ENCODE data around the gene SLC38A10. TPM values are rescaled to one million over a fixed set of nuclear protein-coding genes. Genes with fewer than 3 reads are reported as not detected.

The SLC38A10 gene
- total RNA-seq, 1 experiment from 2014 or later = 109 TPM

DNA sequence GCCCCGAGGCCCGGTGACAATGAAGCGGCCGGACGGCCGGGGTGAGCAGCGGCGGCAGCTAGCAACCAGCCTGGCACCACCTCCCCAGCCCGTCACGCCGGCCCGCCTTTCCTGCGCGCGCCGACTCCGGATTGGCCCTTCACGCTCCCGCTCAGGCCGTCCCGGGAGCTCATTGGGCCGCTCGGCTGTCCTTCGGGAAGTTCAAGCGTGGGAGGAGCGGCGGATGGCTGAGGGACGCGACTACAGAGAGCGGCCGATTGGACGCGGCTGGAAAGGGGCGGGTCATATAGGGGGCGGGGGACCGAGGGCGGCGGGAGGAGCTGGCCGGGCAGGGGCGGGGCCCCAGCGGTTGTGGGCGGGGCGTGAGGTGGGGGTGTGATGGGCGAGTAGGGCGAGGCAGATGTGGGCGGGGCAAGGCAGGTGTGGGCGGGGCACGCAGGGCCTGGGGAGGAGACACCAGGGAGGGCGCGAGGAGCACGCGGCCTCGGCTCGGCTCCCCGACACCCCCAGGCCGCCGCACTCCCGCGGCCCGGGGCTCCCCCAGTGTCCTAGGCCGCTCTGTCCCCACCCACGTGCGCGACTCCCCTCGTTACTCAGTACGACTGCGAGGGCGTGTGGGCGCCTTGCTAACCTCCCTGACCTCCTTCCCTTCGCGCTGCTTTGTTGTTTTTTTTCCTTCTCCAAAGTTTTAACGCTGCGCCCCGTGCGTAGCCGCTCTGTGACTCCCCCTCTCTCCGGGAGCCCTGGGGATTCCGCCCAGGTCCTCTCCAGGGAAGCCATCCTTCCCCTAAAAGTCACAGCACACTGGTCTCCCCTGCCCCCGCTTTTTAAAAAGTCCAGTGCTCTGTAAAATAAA lies 72.0 kb downstream of the SLC38A10 start, which contains the start of gene CEP131:
Gene CEP131, minus strand, starts transcription at position 60 of the 856 bp plus-strand sequence. CDS start 2,909 bp downstream, outside the sequence.
- Histone ChIP-seq H3K4me2 (ENCODE audit: low read length) (peak within 1 kb of the TSS; percentile 92), H3K36me3 (ENCODE audit: control insufficient read depth in 1 of 2, insufficient read depth in 2 of 2, low read length in 2 of 2) (peaks cover 0 to 10% of the 10 kb centered on the region in 2 experiments; a peak in 2 of 4 replicates), H3K4me3 (replicated peaks in 1 of 2; ENCODE audit: low read depth in 1 of 2, low read length in 2 of 2) (peak within 1 kb of the TSS; percentile 84 to 90), H3K9ac (ENCODE audit: low read length) (peak within 1 kb of the TSS; percentile 87), H2AFZ (ENCODE audit: low read depth, low read length, poor library complexity, severe bottlenecking) (peak within 1 kb of the TSS; percentile 63), H4K20me1 (ENCODE audit: insufficient read depth) (no peaks in the 10 kb centered on the region), H3K27ac (ENCODE audit: low read depth, low read length) (peak within 1 kb of the TSS; percentile 74), H3K9me3 (ENCODE audit: control insufficient read depth in 1 of 2, insufficient read depth in 1 of 2, low read depth in 1 of 2, low read length in 2 of 2) (0 out of 4 replicates have a peak, but pooled peaks cover 0 to 4% of the 10 kb centered on the region in 2 experiments), H3K79me2 (ENCODE audit: insufficient read depth, low read length) (peaks cover 15% of the 10 kb centered on the region; the same call in 1 of the 2 replicates), H3K4me1 (ENCODE audit: control insufficient read depth in 1 of 2, insufficient read depth in 2 of 2, low read length in 2 of 2) (peaks cover 20 to 29% of the 10 kb centered on the region in 2 experiments), H3K9me2 (ENCODE audit: insufficient read depth) (no peaks in the 10 kb centered on the region), H3K27me3 (ENCODE audit: insufficient read depth, low read length) (no peaks in the 10 kb centered on the region)
- DNase-seq (ENCODE audit: low read depth, low spot score) (peak; percentile 99), ATAC-seq (peak; percentile 98)
- CTCF ChIA-PET = interaction anchor here (0.6 to 1.2 kb wide), 11 partner anchors 9 to 324 kb away, joined by 3 to 7 read pairs (median 4); partner anchors contain the start of genes NDUFAF8 and TEPSIN
- intact Hi-C loops (cut with micrococcal nuclease) = loop anchor here (1.0 to 10.0 kb wide), 2 partner anchors 16 to 238 kb away; partner anchors contain the start of genes NDUFAF8 and TEPSIN
- RAD21 ChIA-PET (ENCODE audit: low non-redundant PET in 1 of 2, low total read pairs in 2 of 2, uncharacterized antibody in 2 of 2, unreplicated experiment in 2 of 2) = interaction anchor here in 1 of 2 experiments (0.7 to 0.9 kb wide), 3 partner anchors 16 to 462 kb away, joined by 3 to 8 read pairs (median 4); partner anchors contain the start of genes NDUFAF8 and TEPSIN
- TSS peak; percentile 71 for BruUV-seq (replicated peaks)
- POLR2A ChIA-PET = interaction anchor here (0.6 to 1.2 kb wide), 8 partner anchors 14 to 768 kb away, joined by 3 to 9 read pairs (median 4); partner anchors contain the start of genes BAHCC1, NDUFAF8 and TEPSIN
- peak; percentile 71 for TF ChIP-seq POLR2AphosphoS5 (IDR thresholded peaks at IDR 0.05; ENCODE audit: low read depth, low read length)
- no peak; the same call in 1 of the 2 replicates for TF ChIP-seq ZFX (IDR thresholded peaks at IDR 0.05)
- TF ChIP-seq, protein P1, sequence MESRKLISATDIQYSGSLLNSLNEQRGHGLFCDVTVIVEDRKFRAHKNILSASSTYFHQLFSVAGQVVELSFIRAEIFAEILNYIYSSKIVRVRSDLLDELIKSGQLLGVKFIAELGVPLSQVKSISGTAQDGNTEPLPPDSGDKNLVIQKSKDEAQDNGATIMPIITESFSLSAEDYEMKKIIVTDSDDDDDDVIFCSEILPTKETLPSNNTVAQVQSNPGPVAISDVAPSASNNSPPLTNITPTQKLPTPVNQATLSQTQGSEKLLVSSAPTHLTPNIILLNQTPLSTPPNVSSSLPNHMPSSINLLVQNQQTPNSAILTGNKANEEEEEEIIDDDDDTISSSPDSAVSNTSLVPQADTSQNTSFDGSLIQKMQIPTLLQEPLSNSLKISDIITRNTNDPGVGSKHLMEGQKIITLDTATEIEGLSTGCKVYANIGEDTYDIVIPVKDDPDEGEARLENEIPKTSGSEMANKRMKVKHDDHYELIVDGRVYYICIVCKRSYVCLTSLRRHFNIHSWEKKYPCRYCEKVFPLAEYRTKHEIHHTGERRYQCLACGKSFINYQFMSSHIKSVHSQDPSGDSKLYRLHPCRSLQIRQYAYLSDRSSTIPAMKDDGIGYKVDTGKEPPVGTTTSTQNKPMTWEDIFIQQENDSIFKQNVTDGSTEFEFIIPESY (IDR thresholded peaks at IDR 0.05; ENCODE audit: extremely low read depth, insufficient replicate concordance, low read length) = no peak
- TF ChIP-seq, protein P2, sequence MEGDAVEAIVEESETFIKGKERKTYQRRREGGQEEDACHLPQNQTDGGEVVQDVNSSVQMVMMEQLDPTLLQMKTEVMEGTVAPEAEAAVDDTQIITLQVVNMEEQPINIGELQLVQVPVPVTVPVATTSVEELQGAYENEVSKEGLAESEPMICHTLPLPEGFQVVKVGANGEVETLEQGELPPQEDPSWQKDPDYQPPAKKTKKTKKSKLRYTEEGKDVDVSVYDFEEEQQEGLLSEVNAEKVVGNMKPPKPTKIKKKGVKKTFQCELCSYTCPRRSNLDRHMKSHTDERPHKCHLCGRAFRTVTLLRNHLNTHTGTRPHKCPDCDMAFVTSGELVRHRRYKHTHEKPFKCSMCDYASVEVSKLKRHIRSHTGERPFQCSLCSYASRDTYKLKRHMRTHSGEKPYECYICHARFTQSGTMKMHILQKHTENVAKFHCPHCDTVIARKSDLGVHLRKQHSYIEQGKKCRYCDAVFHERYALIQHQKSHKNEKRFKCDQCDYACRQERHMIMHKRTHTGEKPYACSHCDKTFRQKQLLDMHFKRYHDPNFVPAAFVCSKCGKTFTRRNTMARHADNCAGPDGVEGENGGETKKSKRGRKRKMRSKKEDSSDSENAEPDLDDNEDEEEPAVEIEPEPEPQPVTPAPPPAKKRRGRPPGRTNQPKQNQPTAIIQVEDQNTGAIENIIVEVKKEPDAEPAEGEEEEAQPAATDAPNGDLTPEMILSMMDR (IDR thresholded peaks at IDR 0.05 in 2 of 3, conservative IDR thresholded peaks at IDR 0.05 in 1 of 3; ENCODE audit: borderline replicate concordance in 1 of 3, insufficient read depth in 1 of 3, low read depth in 2 of 3, low read length in 2 of 3) = no peak
- TF ChIP-seq, protein P3, sequence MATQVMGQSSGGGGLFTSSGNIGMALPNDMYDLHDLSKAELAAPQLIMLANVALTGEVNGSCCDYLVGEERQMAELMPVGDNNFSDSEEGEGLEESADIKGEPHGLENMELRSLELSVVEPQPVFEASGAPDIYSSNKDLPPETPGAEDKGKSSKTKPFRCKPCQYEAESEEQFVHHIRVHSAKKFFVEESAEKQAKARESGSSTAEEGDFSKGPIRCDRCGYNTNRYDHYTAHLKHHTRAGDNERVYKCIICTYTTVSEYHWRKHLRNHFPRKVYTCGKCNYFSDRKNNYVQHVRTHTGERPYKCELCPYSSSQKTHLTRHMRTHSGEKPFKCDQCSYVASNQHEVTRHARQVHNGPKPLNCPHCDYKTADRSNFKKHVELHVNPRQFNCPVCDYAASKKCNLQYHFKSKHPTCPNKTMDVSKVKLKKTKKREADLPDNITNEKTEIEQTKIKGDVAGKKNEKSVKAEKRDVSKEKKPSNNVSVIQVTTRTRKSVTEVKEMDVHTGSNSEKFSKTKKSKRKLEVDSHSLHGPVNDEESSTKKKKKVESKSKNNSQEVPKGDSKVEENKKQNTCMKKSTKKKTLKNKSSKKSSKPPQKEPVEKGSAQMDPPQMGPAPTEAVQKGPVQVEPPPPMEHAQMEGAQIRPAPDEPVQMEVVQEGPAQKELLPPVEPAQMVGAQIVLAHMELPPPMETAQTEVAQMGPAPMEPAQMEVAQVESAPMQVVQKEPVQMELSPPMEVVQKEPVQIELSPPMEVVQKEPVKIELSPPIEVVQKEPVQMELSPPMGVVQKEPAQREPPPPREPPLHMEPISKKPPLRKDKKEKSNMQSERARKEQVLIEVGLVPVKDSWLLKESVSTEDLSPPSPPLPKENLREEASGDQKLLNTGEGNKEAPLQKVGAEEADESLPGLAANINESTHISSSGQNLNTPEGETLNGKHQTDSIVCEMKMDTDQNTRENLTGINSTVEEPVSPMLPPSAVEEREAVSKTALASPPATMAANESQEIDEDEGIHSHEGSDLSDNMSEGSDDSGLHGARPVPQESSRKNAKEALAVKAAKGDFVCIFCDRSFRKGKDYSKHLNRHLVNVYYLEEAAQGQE (IDR thresholded peaks at IDR 0.05; ENCODE audit: low read depth) = no peak
- TF ChIP-seq, protein P4, sequence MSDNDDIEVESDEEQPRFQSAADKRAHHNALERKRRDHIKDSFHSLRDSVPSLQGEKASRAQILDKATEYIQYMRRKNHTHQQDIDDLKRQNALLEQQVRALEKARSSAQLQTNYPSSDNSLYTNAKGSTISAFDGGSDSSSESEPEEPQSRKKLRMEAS (IDR thresholded peaks at IDR 0.05) = peak; percentile 99
- TF ChIP-seq ZNF274 (IDR thresholded peaks at IDR 0.05; ENCODE audit: low read depth, low read length) = no peak
- no peak for TF ChIP-seq YY1 (IDR thresholded peaks at IDR 0.05; ENCODE audit: extremely low read depth, insufficient replicate concordance, low read depth, low read length)
- no peak for TF ChIP-seq EZH2 (IDR thresholded peaks at IDR 0.05)
- no peak for TF ChIP-seq CEBPB (IDR thresholded peaks at IDR 0.05; ENCODE audit: low read depth)
- peak; percentile 97 for TF ChIP-seq EGR1 (IDR thresholded peaks at IDR 0.05; ENCODE audit: low read depth)
- TF ChIP-seq SIN3A (IDR thresholded peaks at IDR 0.05; ENCODE audit: low read depth) = no peak
- TF ChIP-seq, protein P5, sequence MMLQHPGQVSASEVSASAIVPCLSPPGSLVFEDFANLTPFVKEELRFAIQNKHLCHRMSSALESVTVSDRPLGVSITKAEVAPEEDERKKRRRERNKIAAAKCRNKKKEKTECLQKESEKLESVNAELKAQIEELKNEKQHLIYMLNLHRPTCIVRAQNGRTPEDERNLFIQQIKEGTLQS (IDR thresholded peaks at IDR 0.05) = no peak
- no peak for TF ChIP-seq FOSL1 (IDR thresholded peaks at IDR 0.05; ENCODE audit: low read depth)
- TF ChIP-seq POLR2A (IDR thresholded peaks at IDR 0.05; ENCODE audit: borderline replicate concordance, extremely low read depth, insufficient read depth, insufficient read length) = peak; percentile 51
- TF ChIP-seq SRF (IDR thresholded peaks at IDR 0.05; ENCODE audit: low read depth) = no peak
- no peak for TF ChIP-seq RAD21 (IDR thresholded peaks at IDR 0.05; ENCODE audit: low read depth)
